Upper lobe of right lung (tissue), 1 donor: ENCODE data around the gene NAA35. TPM values are rescaled to one million over a fixed set of nuclear protein-coding genes. Genes with fewer than 3 reads are reported as not detected.
A peak's percentile ranks its signal among the peaks of the same experiment; 100 is the strongest.
"Not testable (repeated sequence)": the region's sequence is repeated elsewhere in the genome, so short reads cannot be mapped to it uniquely, and the experiment has no call there.

Source experiments
- ATAC-seq: fragments of 200-7000 bp; cut with Tn5 transposase; one replicate; pipeline ENCODE4 v1.9.1; 2020; ENCODE audit warnings: mild to moderate bottlenecking, moderate library complexity
- DNase-seq: peaks from one replicate; pipeline ENCODE4 v3.0.0-alpha.2; 2020
- H3K27ac ChIP-seq: fragments of 200-600 bp; one replicate; pipeline ENCODE4 v1.8.0; 2022
- H3K27me3 ChIP-seq: fragments of 200-600 bp; one replicate; pipeline ENCODE4 v1.8.0; 2022; ENCODE audit warnings: mild to moderate bottlenecking
- H3K36me3 ChIP-seq: fragments of 200-600 bp; one replicate; pipeline ENCODE4 v1.8.0; 2022
- H3K4me1 ChIP-seq: fragments of 200-600 bp; one replicate; pipeline ENCODE4 v1.8.0; 2022
- H3K4me3 ChIP-seq: fragments of 200-600 bp; one replicate; pipeline ENCODE4 v1.8.0; 2022; ENCODE audit warnings: mild to moderate bottlenecking
- H3K9me3 ChIP-seq: fragments of 200-600 bp; one replicate; pipeline ENCODE4 v1.8.0; 2022
- intact Hi-C: fragments of 100-400 bp; cut with DNase I; formaldehyde crosslinking; loops from one replicate; pipeline ENCODE4 v1.11.0; 2022
- total RNA-seq: library from RNA; stranded (reverse); fragmentation: NEBNext Ultra II Directional; extraction: Animal tissue kit (Norgen Biotek cat#: 25700); gene quantifications from one replicate; pipeline ENCODE4 v1.2.1, GENCODE V29; 2021
- TF ChIP-seq, protein P1 (sequence below): fragments of 200-600 bp; IDR thresholded peaks from one replicate; pipeline ENCODE4 v1.8.0; 2022; ENCODE audit warnings: antibody characterized with exemption
- donor health status: DM: no; HTN: yes; CAD: no; lungs with severe emphysema.

Gene NAA35
- total RNA-seq, 1 donor from 2014 or later: 20.3 TPM

DNA sequence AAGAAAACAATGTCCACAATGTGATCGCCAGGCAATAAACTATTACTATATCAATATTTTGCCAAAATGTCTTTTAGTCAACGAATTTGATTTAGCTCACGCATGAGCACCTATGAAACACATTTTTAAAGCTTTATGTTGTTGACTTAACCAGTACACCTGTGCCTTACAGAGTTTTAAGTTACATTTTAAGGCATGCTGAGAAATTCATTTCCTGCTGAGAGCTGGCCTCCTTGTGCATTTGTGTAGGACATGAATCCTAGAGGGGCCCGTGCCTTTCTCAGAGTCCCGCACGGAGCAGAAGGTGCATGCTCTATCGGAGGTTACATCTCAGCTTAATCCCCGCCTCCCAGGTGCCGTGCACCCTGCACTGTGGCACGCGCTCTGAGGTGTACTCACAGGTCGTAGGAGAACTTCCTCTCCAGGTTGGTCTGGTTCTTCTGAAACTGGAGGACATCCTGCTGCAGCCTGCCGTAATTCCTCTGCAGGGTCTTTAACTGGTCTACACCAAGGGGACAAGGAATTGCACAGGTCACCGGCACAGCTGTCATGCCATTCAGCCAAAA lies 105.2 kb downstream of the NAA35 start:
- no peaks in the 10 kb centered on the region for H3K36me3 ChIP-seq
- intact Hi-C loops: no loop called here
- no peaks in the 10 kb centered on the region for H3K9me3 ChIP-seq
- TF ChIP-seq, protein P1, sequence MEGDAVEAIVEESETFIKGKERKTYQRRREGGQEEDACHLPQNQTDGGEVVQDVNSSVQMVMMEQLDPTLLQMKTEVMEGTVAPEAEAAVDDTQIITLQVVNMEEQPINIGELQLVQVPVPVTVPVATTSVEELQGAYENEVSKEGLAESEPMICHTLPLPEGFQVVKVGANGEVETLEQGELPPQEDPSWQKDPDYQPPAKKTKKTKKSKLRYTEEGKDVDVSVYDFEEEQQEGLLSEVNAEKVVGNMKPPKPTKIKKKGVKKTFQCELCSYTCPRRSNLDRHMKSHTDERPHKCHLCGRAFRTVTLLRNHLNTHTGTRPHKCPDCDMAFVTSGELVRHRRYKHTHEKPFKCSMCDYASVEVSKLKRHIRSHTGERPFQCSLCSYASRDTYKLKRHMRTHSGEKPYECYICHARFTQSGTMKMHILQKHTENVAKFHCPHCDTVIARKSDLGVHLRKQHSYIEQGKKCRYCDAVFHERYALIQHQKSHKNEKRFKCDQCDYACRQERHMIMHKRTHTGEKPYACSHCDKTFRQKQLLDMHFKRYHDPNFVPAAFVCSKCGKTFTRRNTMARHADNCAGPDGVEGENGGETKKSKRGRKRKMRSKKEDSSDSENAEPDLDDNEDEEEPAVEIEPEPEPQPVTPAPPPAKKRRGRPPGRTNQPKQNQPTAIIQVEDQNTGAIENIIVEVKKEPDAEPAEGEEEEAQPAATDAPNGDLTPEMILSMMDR: no peak
- no peaks in the 10 kb centered on the region for H3K4me1 ChIP-seq
- H3K27ac ChIP-seq: no peak overlapping the region
- DNase-seq (peak; percentile 54), ATAC-seq (no peak)
- H3K4me3 ChIP-seq: no peak overlapping the region
- no peaks in the 10 kb centered on the region for H3K27me3 ChIP-seq

DNA sequence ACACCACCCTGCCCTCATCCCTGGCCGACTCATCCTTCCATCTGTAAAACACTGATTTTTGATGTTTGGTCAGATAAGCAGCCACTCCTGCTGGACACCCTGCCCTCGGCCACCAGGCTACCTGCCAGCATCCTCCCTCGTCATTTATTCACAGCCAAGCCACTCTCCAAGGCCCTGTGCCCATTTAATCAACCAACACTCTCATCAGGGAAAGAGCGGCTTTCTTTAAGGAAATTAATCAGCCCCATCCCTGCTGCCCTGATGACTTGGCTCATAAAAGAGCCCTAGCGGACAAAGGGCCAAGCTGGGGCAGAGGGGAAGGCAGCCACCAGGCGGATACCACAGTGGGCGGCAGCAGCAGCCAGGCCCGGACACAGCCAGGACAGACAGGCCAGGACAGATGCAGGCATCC lies 106.0 kb downstream of the NAA35 start:
- intact Hi-C loops: no loop called here
- no peaks in the 10 kb centered on the region for H3K27me3 ChIP-seq
- DNase-seq (no peak), ATAC-seq (no peak)
- H3K9me3 ChIP-seq: no peaks in the 10 kb centered on the region
- TF ChIP-seq, protein P1: no peak
- H3K27ac ChIP-seq: no peak overlapping the region
- no peak overlapping the region for H3K4me3 ChIP-seq
- H3K36me3 ChIP-seq: no peaks in the 10 kb centered on the region
- no peaks in the 10 kb centered on the region for H3K4me1 ChIP-seq

DNA sequence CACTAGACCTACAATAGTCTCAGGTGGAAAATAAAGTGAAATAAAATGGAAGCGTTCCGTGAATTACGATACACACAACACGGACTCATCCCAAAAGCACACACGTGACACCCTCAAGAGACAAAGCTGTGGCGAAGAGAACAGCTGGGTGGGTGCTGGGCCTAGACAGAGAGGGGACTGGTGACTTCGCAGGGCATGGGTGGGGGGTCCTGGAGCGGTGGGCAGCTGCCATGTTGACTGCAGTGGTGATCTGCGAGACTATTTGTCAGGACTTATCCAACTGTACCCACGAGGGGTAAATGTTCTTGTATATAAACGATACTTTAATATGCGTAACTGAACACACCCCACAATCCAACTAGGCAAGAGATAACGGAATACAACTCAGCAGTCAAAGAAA lies 106.4 kb downstream of the NAA35 start:
- Histone ChIP-seq H3K27ac (no peak overlapping the region), H3K9me3 (no peaks in the 10 kb centered on the region), H3K27me3 (no peaks in the 10 kb centered on the region), H3K36me3 (no peaks in the 10 kb centered on the region), H3K4me3 (no peak overlapping the region), H3K4me1 (no peaks in the 10 kb centered on the region)
- TF ChIP-seq, protein P1: no peak
- ATAC-seq (no peak), DNase-seq (no peak)
- intact Hi-C loops: no loop called here

DNA sequence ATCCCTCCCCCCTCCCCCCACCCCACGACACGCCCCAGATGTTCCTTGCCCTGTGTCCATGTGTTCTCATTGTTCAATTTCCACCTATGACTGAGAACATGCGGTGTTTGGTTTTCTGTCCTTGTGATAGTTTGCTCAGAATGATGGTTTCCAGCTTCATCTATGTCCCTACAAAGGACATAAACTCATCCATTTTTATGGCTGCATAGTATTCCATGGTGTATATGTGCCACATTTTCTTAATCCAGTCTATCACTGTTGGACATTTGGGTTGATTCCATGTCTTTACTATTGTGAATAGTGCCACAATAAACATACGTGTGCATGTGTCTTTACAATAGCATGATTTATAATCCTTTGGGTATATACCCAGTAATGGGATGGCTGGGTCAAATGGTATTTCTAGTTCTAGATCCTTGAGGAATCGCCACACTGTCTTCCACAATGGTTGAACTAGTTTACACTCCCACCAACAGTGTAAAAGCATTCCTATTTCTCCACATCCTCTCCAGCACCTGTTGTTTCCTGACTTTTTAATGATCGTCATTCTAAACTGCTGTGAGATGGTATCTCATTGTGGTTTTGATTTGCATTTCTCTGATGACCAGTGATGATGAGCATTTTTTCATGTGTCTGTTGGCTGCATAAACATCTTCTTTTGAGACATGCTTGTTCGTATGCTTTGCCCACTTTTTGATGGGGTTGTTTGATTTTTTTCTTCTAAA lies 107.2 kb downstream of the NAA35 start:
- H3K4me1 ChIP-seq, H3K27me3 ChIP-seq, H3K36me3 ChIP-seq, H3K4me3 ChIP-seq, H3K9me3 ChIP-seq, intact Hi-C loops, DNase-seq, ATAC-seq, H3K27ac ChIP-seq: not testable (repeated sequence)

DNA sequence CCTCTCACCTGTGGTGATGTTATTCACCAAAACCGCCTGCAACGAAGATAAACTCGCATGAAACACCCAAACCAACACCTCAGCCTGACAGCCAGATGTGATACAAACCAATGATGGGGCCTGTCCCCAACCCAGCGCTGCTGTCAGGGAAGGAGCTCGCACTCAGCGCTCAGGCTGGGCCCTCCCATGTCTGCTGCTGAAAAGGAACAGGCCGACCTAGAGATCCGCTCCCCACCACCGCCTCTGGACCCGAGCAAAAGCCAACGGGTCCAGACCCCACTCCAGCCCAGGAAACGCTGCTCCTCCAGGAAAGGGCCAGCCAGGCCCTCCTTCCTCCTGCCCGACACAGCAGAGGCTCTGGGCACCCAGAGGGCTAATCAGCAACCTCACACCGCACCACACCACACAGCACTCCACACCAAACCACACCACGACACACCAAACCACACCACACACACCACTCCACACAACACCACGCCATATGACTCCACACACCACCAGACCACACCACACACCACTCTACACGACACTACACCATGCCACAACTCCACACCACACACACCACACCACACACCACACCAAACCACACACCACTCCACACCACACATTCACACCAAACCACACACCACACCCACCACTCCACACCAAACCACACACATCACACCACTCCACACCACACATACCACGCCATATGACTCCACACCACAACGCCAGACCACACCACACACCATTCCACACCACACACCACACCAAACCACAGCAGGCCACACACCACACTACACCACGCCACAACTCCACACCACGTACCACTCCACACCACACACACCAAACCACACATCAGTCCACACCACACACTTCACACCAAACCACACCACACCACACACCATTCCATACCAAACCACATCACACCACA lies 111.9 kb downstream of the NAA35 start:
- H3K4me3 ChIP-seq: no peak overlapping the region
- ATAC-seq: peak; percentile 55
- intact Hi-C loops: no loop called here
- H3K4me1 ChIP-seq: no peaks in the 10 kb centered on the region
- DNase-seq: no peak
- TF ChIP-seq, protein P1: no peak
- no peaks in the 10 kb centered on the region for H3K9me3 ChIP-seq
- H3K27ac ChIP-seq: no peak overlapping the region
- no peaks in the 10 kb centered on the region for H3K27me3 ChIP-seq
- H3K36me3 ChIP-seq: no peaks in the 10 kb centered on the region

DNA sequence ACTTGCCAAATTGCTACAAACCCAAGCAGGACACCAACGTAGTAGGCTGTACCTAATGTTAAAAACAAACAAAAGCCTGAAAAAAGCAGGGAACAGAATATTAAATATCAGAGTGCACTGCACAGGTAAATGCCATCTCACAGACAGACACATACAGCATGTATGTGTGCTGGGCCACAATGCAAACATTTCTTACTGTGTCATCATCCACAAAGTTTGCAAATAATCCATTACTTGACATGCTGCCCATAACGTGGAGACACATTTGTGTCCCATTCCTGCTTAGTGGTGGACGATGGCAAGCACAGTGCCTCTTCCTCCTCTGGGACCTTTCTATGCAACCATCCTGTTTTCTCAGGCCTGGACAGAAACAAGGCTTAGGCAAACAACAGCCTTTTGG lies 113.7 kb downstream of the NAA35 start:
- intact Hi-C loops: no loop called here

More for the DNA sequence above, 113.7 kb downstream of the NAA35 start:
- no peak for DNase-seq
- Histone ChIP-seq H3K36me3 (no peaks in the 10 kb centered on the region), H3K27ac (no peak overlapping the region), H3K27me3 (no peaks in the 10 kb centered on the region), H3K4me3 (no peak overlapping the region), H3K9me3 (no peaks in the 10 kb centered on the region), H3K4me1 (no peaks in the 10 kb centered on the region)
- no peak for ATAC-seq
- TF ChIP-seq, protein P1: no peak
